KOPT-K1 (cell line): ENCODE results near the gene SPATS2.

Source experiments
- H3K27ac ChIP-seq: fragments of 200-600 bp; sonication (generic); 2 replicates; pipeline ENCODE4 v1.5.1; 2016; ENCODE audit warnings: antibody characterized with exemption, mild to moderate bottlenecking, low read depth, low read length; ENCODE audit not compliant: poor library complexity, severe bottlenecking
- H3K36me3 ChIP-seq: fragments of 200-600 bp; sonication (generic); 2 replicates; pipeline ENCODE4 v1.5.1; 2017; ENCODE audit warnings: antibody characterized with exemption, mild to moderate bottlenecking, low read length, moderate library complexity; ENCODE audit not compliant: insufficient read depth
- H3K9me3 ChIP-seq: fragments of 200-600 bp; sonication (generic); 2 replicates; pipeline ENCODE4 v1.5.1; 2017; ENCODE audit warnings: antibody characterized with exemption, low read length, mild to moderate bottlenecking; ENCODE audit not compliant: insufficient read depth, poor library complexity, severe bottlenecking

Gene SPATS2

DNA sequence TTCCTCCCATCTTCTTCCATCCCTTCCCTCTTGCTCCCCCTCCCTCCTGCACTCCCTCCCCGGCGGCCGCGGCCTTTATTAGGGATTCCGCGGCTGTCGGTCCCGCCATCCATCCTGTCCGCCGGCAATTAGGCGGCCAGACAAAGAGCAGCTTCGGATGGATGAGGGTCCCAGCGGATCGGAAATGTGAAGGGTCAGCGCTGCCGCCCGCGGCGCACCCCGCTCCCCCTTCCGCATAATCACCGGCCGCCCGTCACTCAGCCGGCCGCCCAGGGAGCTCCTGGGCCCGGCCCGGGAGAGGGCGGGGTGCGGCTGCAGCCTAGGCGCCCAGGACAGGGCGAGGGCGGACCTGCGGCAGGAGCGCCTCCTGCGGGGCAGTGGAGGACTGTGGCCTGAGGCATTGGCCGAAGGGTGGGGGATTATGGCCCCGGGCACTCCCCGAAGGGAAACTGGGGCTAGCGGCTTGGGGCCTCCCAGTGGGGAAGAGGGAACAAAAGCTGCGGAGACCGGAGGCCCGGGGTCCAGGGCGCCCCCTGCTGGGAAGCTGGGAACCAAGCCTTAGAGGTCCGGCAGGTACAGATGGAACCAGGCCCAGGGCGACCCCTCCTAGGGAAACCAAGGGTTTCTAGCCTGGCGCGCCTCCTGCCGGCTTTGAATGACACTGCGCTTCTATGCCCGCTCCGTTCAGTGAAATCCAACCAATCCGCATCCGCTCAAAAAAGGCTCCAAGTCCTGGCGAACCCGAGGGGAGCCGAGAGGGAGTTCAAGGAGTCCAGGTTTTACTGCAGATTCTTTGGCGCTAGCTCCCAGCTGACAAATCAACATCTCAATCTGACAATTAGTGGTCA, 25.0 kb upstream of the SPATS2 start:
- Histone ChIP-seq H3K36me3 (no peaks in the 10 kb centered on the region), H3K9me3 (no peaks in the 10 kb centered on the region), H3K27ac (no peak overlapping the region)

DNA sequence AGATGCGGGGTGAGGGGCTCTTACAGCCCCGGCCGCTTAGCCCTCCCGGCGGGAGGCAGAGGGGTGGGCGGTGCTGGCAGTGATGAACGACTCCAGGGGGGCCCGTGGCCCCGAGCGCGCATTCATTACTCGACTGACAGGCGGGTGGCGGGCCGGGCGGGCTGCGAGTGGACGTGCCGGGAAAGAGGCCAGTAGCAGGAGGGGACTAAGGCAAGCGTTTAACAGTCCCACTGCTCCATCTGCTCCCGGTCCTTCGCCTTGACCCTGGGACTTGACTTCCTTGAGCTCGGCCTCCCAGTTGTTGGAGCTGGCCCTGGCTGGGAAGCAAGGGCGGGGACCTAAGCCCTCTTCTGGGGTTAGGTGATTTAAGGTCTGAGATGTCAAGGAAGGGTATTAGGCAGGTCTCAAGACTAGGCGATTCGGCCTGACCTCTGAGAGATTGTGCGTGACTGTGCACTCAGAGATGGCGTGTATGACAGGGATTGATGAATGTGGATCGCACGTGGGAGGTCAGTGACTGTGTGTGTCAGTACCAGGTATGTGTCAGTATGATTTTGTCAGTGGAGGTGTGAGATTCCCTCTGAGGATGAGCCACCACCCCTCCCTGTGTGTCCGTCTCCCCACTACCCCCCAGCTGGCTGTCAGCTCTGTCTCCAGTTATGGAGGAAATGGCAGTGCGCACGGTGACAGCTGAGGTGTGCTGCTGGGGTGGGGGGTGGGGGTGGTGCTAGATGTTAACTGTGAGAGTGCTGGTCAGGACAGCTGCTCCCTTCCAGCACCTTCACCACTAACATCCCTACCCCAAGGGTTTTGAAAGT, 24.1 kb upstream of the SPATS2 start:
- Histone ChIP-seq H3K27ac (no peak overlapping the region), H3K9me3 (no peaks in the 10 kb centered on the region), H3K36me3 (no peaks in the 10 kb centered on the region)

DNA sequence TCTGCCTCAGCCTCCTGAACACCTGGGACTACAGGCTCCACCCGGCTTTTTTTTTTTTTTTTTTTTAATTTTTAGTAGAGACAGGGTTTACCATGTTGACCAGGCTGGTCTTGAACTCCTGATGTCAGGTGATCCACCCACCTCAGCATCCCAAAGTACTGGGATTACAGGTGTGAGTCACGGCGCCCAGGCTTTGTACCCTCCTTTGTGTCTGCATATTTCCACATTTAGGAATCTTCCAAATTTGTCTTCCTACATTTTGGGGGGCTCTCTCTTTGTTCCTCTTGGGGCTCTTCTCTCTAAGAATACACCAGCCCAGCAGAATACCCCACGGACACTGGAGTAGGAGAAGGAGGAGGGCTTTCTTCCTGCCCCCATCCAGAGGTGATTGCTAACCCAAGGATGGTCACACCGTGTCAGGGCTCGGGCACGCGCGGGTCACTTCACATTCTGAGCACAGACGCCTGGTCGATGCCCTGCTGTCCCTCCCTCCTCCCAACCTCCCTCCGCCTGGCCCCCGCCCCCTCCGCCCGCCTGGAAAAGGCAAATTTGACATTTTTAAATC, 22.7 kb upstream of the SPATS2 start:
- no peak overlapping the region for H3K27ac ChIP-seq
- H3K9me3 ChIP-seq = no peaks in the 10 kb centered on the region
- no peaks in the 10 kb centered on the region for H3K36me3 ChIP-seq

DNA sequence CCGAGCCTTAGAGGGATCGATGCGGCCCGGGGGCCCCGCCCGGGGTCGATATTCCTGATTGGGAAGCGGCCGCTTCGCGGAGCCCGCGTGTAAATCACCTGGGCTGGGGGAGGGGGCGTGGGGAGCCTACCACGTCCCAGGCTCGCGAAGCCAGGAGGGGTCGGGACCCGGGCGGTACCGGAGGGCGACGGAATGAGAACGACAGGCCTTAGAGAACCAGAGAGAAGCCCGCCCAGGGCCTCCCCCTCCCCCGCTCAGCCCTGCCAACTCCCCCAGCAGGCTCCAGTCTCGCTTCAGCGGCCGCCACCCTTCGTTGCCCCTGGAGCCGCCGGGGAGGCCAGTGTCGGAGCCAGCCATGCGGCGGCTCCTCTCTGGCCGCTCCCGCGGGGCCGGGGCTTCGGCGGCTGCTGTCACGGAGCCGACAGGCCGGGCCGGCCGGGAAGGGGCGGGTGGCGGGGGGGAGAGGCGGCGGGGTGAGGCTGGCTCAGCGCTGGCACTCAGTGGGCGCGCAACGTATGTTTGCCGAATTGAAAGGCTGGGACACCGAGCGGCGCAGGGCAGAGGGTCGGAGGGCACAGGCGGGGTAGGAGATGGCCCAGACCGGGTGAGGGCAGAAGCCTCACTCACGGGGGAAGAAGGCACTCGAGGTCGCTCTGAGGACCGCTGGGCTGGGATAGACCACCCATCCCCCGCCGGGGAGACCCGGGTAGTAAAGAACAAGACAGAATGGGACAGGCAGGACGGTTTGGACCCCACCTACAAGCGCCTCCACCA, 22.0 kb upstream of the SPATS2 start:
- Histone ChIP-seq H3K9me3 (no peaks in the 10 kb centered on the region), H3K36me3 (no peaks in the 10 kb centered on the region), H3K27ac (no peak overlapping the region)

DNA sequence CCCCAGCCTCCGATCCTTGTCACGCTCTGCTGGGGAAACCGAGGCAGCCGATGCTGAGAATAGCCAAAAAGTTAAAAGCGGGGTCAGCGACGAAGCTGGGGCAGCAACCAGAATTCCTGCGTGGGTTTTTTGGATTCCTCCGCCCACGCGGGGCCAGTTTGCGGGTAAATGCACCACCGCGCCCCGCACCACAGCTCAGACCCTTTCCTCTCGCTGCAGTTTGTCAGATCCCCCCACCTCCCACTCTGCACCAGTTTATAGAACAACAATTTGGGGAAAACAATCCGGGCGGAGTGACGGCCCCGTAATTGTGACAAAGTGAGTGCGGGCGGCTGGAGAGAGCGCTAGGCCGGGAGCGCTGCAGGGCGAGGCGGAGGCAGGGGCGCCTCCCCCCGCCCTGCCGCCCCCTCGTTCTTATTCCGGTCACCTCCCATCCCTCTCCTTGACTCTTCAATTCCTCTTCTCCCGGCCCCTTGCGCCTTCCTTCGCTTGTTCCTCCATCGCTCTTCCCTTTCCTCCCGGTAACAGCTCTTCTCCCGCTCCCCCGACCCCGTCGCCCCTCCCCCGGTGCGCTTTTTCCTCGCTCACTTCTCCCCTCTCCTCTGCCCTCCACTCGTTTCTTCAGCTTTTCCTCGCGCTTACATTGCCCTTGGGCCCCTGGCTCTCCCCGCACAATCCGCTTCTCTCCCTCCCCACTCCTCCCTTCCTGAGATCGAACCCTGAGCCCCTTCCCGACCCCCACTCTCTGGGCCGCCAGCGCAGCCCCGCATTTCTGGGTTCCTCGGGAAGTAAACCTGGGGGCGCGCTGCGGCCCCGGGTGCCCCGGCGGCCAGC, 21.2 kb upstream of the SPATS2 start:
- Histone ChIP-seq H3K36me3 (no peaks in the 10 kb centered on the region), H3K9me3 (no peaks in the 10 kb centered on the region), H3K27ac (no peak overlapping the region)

DNA sequence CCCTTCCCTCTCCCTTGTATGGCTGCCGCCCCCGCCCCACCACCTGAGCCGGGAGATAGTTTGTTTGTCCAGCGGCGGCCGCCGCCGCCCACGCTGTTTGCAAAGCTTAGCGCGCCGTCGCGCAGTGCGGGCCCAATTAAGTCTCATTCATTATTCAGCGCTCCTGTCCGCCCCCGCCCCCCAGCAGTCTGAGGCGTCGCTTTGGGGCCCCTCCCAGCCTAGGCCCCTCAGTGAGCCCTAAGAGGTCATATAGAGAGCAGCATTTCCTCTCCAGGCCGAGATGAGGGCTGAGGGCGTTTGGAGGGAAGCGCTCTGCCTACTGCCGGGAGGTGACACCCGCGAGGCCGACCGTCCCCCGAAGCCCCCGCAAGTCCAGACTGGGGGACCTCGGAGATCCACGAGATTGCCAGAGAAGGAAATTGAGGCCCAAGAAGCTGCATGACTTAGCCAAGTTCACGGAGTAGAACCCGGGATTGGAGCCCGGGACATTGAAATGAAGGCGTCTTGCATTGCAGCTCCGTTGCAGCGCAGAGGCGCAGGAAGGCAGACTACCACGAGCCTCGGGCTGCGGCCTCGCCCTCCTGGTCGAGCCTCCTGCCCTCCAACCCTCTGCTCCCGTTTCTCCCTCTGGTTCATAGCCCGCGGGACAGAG, 20.5 kb upstream of the SPATS2 start, which contains the start of gene DNAJC22:
DNAJC22 (plus strand) TSS at position 230 of the 652 bp plus-strand sequence. CDS start 1,985 bp downstream, outside the sequence.
- no peaks in the 10 kb centered on the region for H3K9me3 ChIP-seq
- no peaks in the 10 kb centered on the region for H3K36me3 ChIP-seq
- H3K27ac ChIP-seq = no peak within 1 kb of the TSS

DNA sequence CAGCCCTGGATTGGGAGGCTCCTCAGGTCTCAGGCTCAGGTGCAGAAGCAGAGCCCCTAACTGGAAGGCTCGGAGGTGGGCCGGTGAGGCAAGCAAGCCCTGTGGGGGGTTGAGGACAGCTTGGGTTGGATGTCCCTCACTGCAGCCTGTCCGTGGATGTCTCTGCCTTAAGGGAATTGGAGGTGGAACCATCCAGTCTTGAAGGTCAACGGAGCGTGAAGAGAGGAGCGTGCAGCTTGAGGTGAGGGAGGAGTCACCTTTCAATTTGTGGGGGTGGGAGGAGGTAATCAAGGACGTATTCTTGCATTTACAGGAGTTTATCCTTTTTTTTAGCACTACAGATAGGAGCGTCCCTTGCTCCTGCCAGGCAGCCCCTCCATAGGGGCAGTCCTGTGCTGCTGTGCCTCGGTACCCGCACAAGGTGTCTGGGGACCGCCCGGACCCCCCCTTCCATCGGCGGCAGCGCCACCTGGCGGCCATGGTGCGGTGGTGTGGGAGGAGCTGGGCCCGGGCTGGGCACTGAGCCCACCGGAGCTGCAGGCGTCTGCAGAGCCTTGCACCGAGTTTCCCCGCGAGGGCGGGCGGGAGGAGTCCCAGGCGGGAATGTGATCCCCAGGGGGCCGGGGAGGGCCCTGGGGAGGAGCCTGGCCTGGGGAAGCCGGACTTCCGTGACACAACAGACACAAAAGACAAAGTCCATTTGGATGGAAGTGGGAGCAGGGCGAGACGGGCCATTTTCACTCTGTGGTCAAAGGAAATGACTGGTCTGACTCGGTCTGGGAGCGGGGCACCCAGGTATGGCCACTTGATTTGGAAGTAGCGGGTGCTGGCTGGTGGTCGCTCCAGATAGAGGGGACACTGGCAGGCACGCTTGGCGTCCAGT, 19.7 kb upstream of the SPATS2 start:
- Histone ChIP-seq H3K27ac (no peak overlapping the region), H3K36me3 (no peaks in the 10 kb centered on the region), H3K9me3 (no peaks in the 10 kb centered on the region)

DNA sequence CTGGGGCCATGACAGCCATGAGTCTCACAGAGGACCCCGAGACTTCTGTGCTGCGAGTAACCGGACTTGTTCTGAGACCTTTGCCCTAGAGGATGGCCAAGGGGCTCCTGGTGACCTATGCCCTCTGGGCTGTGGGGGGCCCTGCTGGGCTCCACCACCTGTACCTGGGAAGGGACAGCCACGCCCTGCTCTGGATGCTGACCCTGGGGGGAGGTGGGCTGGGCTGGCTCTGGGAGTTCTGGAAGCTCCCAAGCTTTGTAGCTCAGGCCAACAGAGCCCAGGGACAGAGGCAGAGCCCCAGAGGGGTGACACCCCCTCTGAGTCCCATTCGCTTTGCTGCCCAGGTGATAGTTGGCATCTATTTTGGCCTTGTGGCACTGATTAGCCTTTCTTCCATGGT, 18.5 kb upstream of the SPATS2 start:
- Histone ChIP-seq H3K27ac (no peak overlapping the region), H3K36me3 (no peaks in the 10 kb centered on the region), H3K9me3 (no peaks in the 10 kb centered on the region)

DNA sequence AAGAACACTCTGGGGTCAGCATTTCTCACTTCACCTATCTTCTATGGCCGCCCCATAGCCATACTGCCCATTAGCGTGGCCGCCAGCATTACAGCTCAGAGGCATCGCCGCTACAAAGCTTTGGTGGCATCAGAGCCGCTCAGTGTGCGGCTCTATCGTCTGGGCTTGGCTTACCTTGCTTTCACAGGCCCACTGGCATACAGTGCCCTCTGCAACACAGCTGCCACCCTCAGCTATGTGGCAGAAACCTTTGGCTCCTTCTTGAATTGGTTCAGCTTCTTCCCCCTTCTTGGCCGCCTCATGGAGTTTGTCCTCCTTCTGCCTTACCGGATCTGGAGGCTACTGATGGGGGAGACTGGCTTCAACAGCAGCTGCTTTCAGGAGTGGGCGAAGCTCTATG, 18.0 kb upstream of the SPATS2 start:
- H3K36me3 ChIP-seq = no peaks in the 10 kb centered on the region
- no peak overlapping the region for H3K27ac ChIP-seq
- no peaks in the 10 kb centered on the region for H3K9me3 ChIP-seq

DNA sequence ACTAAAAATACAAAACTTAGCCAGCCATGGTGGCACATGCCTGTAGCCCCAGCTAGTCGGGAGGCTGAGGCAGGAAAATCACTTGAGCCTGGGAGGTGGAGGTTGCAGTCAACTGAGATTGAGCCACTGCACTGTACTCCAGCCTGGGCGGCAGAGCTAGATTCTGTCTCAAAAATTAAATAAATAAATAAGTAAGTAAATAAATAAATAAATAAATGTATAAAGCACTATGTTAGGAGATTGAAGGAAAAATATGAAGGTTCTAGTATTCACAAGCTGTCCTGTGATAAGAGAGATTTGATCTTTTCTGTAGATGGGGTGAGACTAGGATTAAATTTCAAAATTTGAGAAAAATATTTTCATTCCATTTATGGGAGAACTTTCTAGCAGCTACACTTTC, 14.9 kb upstream of the SPATS2 start:
- no peaks in the 10 kb centered on the region for H3K36me3 ChIP-seq
- H3K27ac ChIP-seq = no peak overlapping the region
- no peaks in the 10 kb centered on the region for H3K9me3 ChIP-seq

DNA sequence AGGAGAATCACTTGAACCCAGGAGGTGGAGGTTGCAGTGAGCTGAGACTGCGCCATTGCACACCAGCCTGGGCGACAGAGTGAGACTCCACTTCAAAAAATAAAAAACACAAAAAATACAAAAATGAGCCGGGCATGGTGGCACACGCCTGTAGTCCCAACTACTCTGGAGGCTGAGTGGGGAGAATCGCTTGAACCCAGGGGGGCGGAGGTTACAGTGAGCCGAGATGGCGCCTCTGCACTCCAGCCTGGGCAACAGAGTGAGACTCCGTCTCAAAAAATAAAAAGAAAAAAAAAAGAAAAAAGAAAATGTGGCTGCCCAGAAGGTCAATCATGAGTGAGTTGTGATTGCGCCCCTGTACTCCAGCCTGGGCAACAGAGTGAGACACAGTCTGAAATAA, 11.3 kb upstream of the SPATS2 start:
- H3K27ac ChIP-seq = no peak overlapping the region
- H3K9me3 ChIP-seq = no peaks in the 10 kb centered on the region
- H3K36me3 ChIP-seq = no peaks in the 10 kb centered on the region

DNA sequence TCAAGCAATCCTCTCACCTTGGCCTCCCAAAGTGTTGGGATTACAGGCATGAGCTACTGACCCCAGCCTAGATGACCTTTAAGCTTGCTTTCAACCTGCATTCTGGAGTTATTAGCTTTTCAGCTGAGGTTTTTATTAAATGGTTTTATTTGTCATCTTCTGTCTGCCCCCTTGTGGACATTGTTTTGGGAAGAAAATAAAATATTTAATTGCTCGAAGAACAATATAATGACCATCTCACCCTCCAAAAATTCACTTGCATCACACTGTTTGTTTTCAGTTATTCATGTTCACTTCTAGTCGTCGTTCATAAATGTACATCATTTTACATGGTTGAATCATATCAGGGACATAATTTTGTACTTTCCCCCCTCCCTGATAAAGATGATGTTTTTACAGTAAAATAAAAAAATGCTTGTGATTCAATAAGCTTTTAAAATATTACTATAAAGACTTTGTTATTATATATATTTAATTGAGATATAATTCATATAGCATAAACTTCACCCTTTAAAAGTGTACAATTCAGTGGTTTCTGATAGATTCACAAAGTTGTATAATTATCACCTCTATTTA, 10.1 kb upstream of the SPATS2 start:
- Histone ChIP-seq H3K9me3 (no peaks in the 10 kb centered on the region), H3K36me3 (no peaks in the 10 kb centered on the region), H3K27ac (no peak overlapping the region)
